Osteoblast (primary cell): ENCODE results near the gene FBN2. TPM values are rescaled to one million over a fixed set of nuclear protein-coding genes. Genes with fewer than 3 reads are reported as not detected.
A peak's percentile ranks its signal among the peaks of the same experiment; 100 is the strongest.

Experiments used
- DNase-seq: peaks from one replicate; pipeline ENCODE4 v3.0.0; 2011; ENCODE audit warnings: low spot score, mixed read lengths; ENCODE audit not compliant: insufficient read length; ENCODE audit errors: missing footprints
- H2AFZ ChIP-seq: 2 replicates; pipeline ENCODE4 v1.6.0; 2011; ENCODE audit warnings: mild to moderate bottlenecking, low read length
- H3K27ac ChIP-seq: 2 replicates; pipeline ENCODE4 v1.5.1; 2011; ENCODE audit warnings: mild to moderate bottlenecking, low read depth, low read length, moderate library complexity
- H3K27me3 ChIP-seq: 2 replicates; pipeline ENCODE4 v1.6.0; 2012; ENCODE audit warnings: mild to moderate bottlenecking, control low read depth, inconsistent platforms, low read length, moderate library complexity; ENCODE audit not compliant: insufficient read depth
- H3K36me3 ChIP-seq: 2 replicates; pipeline ENCODE4 v1.5.1; 2011; ENCODE audit warnings: mild to moderate bottlenecking, low read length, control low read depth, moderate library complexity; ENCODE audit not compliant: insufficient read depth
- H3K4me1 ChIP-seq: 2 replicates; pipeline ENCODE4 v1.5.1; 2011; ENCODE audit warnings: mild to moderate bottlenecking, low read length, control low read depth, moderate library complexity; ENCODE audit not compliant: insufficient read depth
- H3K4me2 ChIP-seq: 2 replicates; pipeline ENCODE4 v1.6.0; 2011; ENCODE audit warnings: mild to moderate bottlenecking, low read length; ENCODE audit not compliant: insufficient read depth
- H3K4me3 ChIP-seq: fragments of 200-600 bp; sonication (generic); 3 replicates; pipeline ENCODE4 v1.5.1; 2012; ENCODE audit warnings: mild to moderate bottlenecking, low read length, inconsistent platforms; ENCODE audit not compliant: insufficient read depth
- H3K79me2 ChIP-seq: 2 replicates; pipeline ENCODE4 v1.6.0; 2012; ENCODE audit warnings: mild to moderate bottlenecking, low read length, control low read depth, inconsistent platforms; ENCODE audit not compliant: insufficient read depth
- H3K9me3 ChIP-seq: 2 replicates; pipeline ENCODE4 v1.5.1; 2011; ENCODE audit warnings: low read depth, low read length, control low read depth
- H4K20me1 ChIP-seq: 2 replicates; pipeline ENCODE4 v1.6.0; 2012; ENCODE audit warnings: mild to moderate bottlenecking, low read length, control low read depth; ENCODE audit not compliant: insufficient read depth
- CTCF ChIP-seq: IDR thresholded peaks from 2 replicates; pipeline ENCODE4 v1.5.1; 2011; ENCODE audit warnings: mild to moderate bottlenecking, low read depth, low read length, moderate library complexity; ENCODE audit errors: extremely low read depth
- total RNA-seq: library from RNA; depleted of rRNA; stranded (reverse); fragments of >200 nt; gene quantifications from 2 replicates; pipeline ENCODE4 v1.2.3, GENCODE V29; 2012

The FBN2 gene
- total RNA-seq, 1 donor, result 16.6 TPM

- Histone ChIP-seq H3K27me3 (no peaks in the 10 kb centered on the region), H3K4me2 (no peak overlapping the region), H3K36me3 (no peaks in the 10 kb centered on the region), H3K4me3 (no peak overlapping the region), H2AFZ (no peak overlapping the region), H4K20me1 (no peaks in the 10 kb centered on the region), H3K9me3 (no peaks in the 10 kb centered on the region), H3K79me2 (no peaks in the 10 kb centered on the region), H3K27ac (no peak overlapping the region), H3K4me1 (peaks cover 5% of the 10 kb centered on the region)
- TF ChIP-seq CTCF, result no peak
- DNase-seq, result no peak
Observed at GRCh38 chr5:128304791-128305190, 233.3 kb downstream of the FBN2 start.

GRCh38 chr5:128304088-128304487 lies 234.0 kb downstream of the FBN2 start:
- Histone ChIP-seq H4K20me1 (no peaks in the 10 kb centered on the region), H2AFZ (no peak overlapping the region), H3K27ac (peak overlapping the region; percentile 49), H3K9me3 (no peaks in the 10 kb centered on the region), H3K4me3 (no peak overlapping the region), H3K36me3 (no peaks in the 10 kb centered on the region), H3K4me2 (peak overlapping the region; percentile 7), H3K4me1 (peaks cover 5% of the 10 kb centered on the region), H3K27me3 (no peaks in the 10 kb centered on the region), H3K79me2 (no peaks in the 10 kb centered on the region)
- DNase-seq, result peak; percentile 38
- no peak for TF ChIP-seq CTCF

- TF ChIP-seq CTCF, result no peak
- Histone ChIP-seq H3K79me2 (no peaks in the 10 kb centered on the region), H4K20me1 (no peaks in the 10 kb centered on the region), H3K4me2 (peak overlapping the region; percentile 7), H3K9me3 (no peaks in the 10 kb centered on the region), H3K27me3 (no peaks in the 10 kb centered on the region), H2AFZ (no peak overlapping the region), H3K4me1 (peaks cover 5% of the 10 kb centered on the region), H3K36me3 (no peaks in the 10 kb centered on the region), H3K27ac (peak overlapping the region; percentile 49), H3K4me3 (no peak overlapping the region)
- peak; percentile 69 for DNase-seq
Observed at GRCh38 chr5:128303593-128303992, 234.5 kb downstream of the FBN2 start.

- peaks cover 5% of the 10 kb centered on the region for H3K4me1 ChIP-seq
- H3K36me3 ChIP-seq, result no peaks in the 10 kb centered on the region
- no peak overlapping the region for H2AFZ ChIP-seq
- no peak for TF ChIP-seq CTCF
- DNase-seq, result no peak
- no peaks in the 10 kb centered on the region for H3K79me2 ChIP-seq
- H3K4me3 ChIP-seq, result no peak overlapping the region
- H3K4me2 ChIP-seq, result no peak overlapping the region
- no peaks in the 10 kb centered on the region for H3K9me3 ChIP-seq
- H3K27me3 ChIP-seq, result no peaks in the 10 kb centered on the region
- H4K20me1 ChIP-seq, result no peaks in the 10 kb centered on the region
- no peak overlapping the region for H3K27ac ChIP-seq
Observed at GRCh38 chr5:128300181-128300580, 237.9 kb downstream of the FBN2 start.
